Esophagus muscularis mucosa (tissue), 4 donors: ENCODE measurements around the gene PPL. TPM values are rescaled to one million over a fixed set of nuclear protein-coding genes. Genes with fewer than 3 reads are reported as not detected.
A peak's percentile ranks its signal among the peaks of the same experiment; 100 is the strongest.

ENCODE experiments used
- DNase-seq: peaks from one replicate; pipeline ENCODE4 v3.0.0-alpha.2; 2017; ENCODE audit errors: extremely low spot score
- H3K27ac ChIP-seq, 4 donors: fragments of 200-600 bp; sonication (generic); replicated peaks in 1 of 4; 1 replicate in 3 of 4; 2 replicates in 1 of 4; pipeline ENCODE4 v1.5.1; 2016 to 2019; ENCODE audit warnings: mild to moderate bottlenecking in 1 of 4
- H3K27me3 ChIP-seq, 4 donors: fragments of 200-600 bp; sonication (generic); one replicate each; pipeline versions ENCODE4 v1.5.1 to v1.6.0; 2016 to 2019
- H3K36me3 ChIP-seq, 4 donors: fragments of 200-600 bp; sonication (generic); one replicate each; pipeline ENCODE4 v1.5.1; 2016 to 2019
- H3K4me1 ChIP-seq, 4 donors: fragments of 200-600 bp; sonication (generic); one replicate each; pipeline ENCODE4 v1.5.1; 2016 to 2019
- H3K4me3 ChIP-seq, 4 donors: fragments of 200-600 bp; sonication (generic); 1 replicate in 2 of 4; 2 replicates in 2 of 4; pipeline ENCODE4 v1.5.1; 2016 to 2019; ENCODE audit warnings: mild to moderate bottlenecking in 4 of 4, moderate library complexity in 1 of 4
- H3K9me3 ChIP-seq, 4 donors: fragments of 200-600 bp; sonication (generic); 1 replicate in 3 of 4; 2 replicates in 1 of 4; pipeline ENCODE4 v1.5.1; 2016 to 2019
- CTCF ChIP-seq, 3 experiments: fragments of 200-600 bp in 2 of 3; fragments of 450-650 bp in 1 of 3; sonication (generic) in 2 of 3; IDR thresholded peaks; one replicate each; pipeline ENCODE4 v1.5.1; 2017 to 2019; ENCODE audit warnings: antibody characterized with exemption in 3 of 3, mild to moderate bottlenecking in 2 of 3, moderate library complexity in 1 of 3
- EP300 ChIP-seq: sonication (generic); formaldehyde crosslinking; IDR thresholded peaks from one replicate; pipeline ENCODE4 v1.6.1; 2017; ENCODE audit warnings: antibody characterized with exemption
- POLR2A ChIP-seq: fragments of 450-650 bp; IDR thresholded peaks from one replicate; pipeline ENCODE4 v1.6.1; 2017; ENCODE audit warnings: antibody characterized with exemption, moderate library complexity, mild to moderate bottlenecking, low read depth
- POLR2AphosphoS5 ChIP-seq, 2 donors: sonication (generic); formaldehyde crosslinking; IDR thresholded peaks; one replicate each; pipeline ENCODE4 v1.6.1; 2017; ENCODE audit warnings: antibody characterized with exemption in 2 of 2
- WGBS: methylation state at CpG from one replicate; pipeline ENCODE4 v1.1.5; 2018; 5-methylcytosine and 5-hydroxymethylcytosine counted together
- intact Hi-C: fragments of 100-400 bp; cut with DNase I; formaldehyde crosslinking; loops from one replicate; pipeline ENCODE4 v1.15.1; 2023
- total RNA-seq, 4 donors: library from RNA; depleted of rRNA; stranded (reverse); fragments of >200 nt; gene quantifications; one replicate each; pipeline versions ENCODE4 v1.1.0 to v1.2.1, GENCODE V29; 2016

Gene PPL
- total RNA-seq, 4 donors from 2014 or later: 36.3 to 78.4 (median 57.4) TPM

- Histone ChIP-seq H3K9me3 (no peaks in the 10 kb centered on the region), H3K36me3 (no peaks in the 10 kb centered on the region), H3K4me3 (no peak overlapping the region), H3K27me3 (no peaks in the 10 kb centered on the region), H3K27ac (no peak overlapping the region), H3K4me1 (peaks cover 37 to 43% (median 42%) of the 10 kb centered on the region in 4 donors)
- DNase-seq: no peak
- intact Hi-C loops: no loop called here
- TF ChIP-seq CTCF (IDR thresholded peaks at IDR 0.05) (no peak), POLR2A (no peak), EP300 (no peak), POLR2AphosphoS5 (IDR thresholded peaks at IDR 0.05) (no peak)
Observed at GRCh38 chr16:4946917-4947316, 10.0 kb upstream of the PPL start.

- intact Hi-C loops: no loop called here
- H3K36me3 ChIP-seq: no peaks in the 10 kb centered on the region
- DNase-seq: no peak
- no peak for TF ChIP-seq CTCF (IDR thresholded peaks at IDR 0.05)
- H3K27me3 ChIP-seq: no peaks in the 10 kb centered on the region
- H3K4me1 ChIP-seq: peaks cover 37 to 44% (median 42%) of the 10 kb centered on the region in 4 donors
- WGBS: 53% methylated on average over 10 of the region's 11 CpGs
- peak overlapping the region in 1 of 4 donors; percentile 8 for H3K4me3 ChIP-seq
- H3K27ac ChIP-seq: peak overlapping the region; percentile 87 to 89 (median 88)
- H3K9me3 ChIP-seq: no peaks in the 10 kb centered on the region
Observed at GRCh38 chr16:4945560-4946502, 8.9 kb upstream of the PPL start.

- peak overlapping the region; percentile 87 to 89 (median 88) for H3K27ac ChIP-seq
- TF ChIP-seq POLR2A (no peak), CTCF (IDR thresholded peaks at IDR 0.05) (no peak), POLR2AphosphoS5 (IDR thresholded peaks at IDR 0.05) (peak; percentile 85 to 88), EP300 (no peak)
- WGBS: 36% methylated on average over 12 of the region's 20 CpGs
- peak; percentile 97 for DNase-seq
- H3K4me3 ChIP-seq: peak overlapping the region in 3 of 4 donors; percentile 4 to 15 (median 8)
- intact Hi-C loops: no loop called here
- no peaks in the 10 kb centered on the region for H3K36me3 ChIP-seq
- H3K4me1 ChIP-seq: peaks cover 37 to 44% (median 42%) of the 10 kb centered on the region in 4 donors
- no peaks in the 10 kb centered on the region for H3K27me3 ChIP-seq
- H3K9me3 ChIP-seq: no peaks in the 10 kb centered on the region
Observed at GRCh38 chr16:4944333-4945281, 7.7 kb upstream of the PPL start.

GRCh38 chr16:4942481-4942880 lies 5.5 kb upstream of the PPL start:
- TF ChIP-seq EP300: no peak
- TF ChIP-seq POLR2AphosphoS5 (IDR thresholded peaks at IDR 0.05): no peak
- no peak for TF ChIP-seq CTCF (IDR thresholded peaks at IDR 0.05)
- TF ChIP-seq POLR2A: no peak
- Histone ChIP-seq H3K27me3 (peaks cover 0 to 2% (median 0%) of the 10 kb centered on the region in 4 donors), H3K27ac (peak overlapping the region; percentile 87 to 89 (median 88)), H3K4me1 (peaks cover 37 to 49% (median 46%) of the 10 kb centered on the region in 4 donors), H3K9me3 (no peaks in the 10 kb centered on the region), H3K4me3 (peak overlapping the region in 1 of 4 donors; percentile 13), H3K36me3 (no peaks in the 10 kb centered on the region)
- no peak for DNase-seq
- intact Hi-C loops: no loop called here
- 64% methylated on average over 9 of the region's 9 CpGs for WGBS
